Right forelimb (tissue), 1 donor: ENCODE data around the gene GID8.
A peak's percentile ranks its signal among the peaks of the same experiment; 100 is the strongest.

Experiments
- DNase-seq: peaks from one replicate; pipeline ENCODE4 v3.0.0-alpha.2; 2018

GID8 gene

DNA sequence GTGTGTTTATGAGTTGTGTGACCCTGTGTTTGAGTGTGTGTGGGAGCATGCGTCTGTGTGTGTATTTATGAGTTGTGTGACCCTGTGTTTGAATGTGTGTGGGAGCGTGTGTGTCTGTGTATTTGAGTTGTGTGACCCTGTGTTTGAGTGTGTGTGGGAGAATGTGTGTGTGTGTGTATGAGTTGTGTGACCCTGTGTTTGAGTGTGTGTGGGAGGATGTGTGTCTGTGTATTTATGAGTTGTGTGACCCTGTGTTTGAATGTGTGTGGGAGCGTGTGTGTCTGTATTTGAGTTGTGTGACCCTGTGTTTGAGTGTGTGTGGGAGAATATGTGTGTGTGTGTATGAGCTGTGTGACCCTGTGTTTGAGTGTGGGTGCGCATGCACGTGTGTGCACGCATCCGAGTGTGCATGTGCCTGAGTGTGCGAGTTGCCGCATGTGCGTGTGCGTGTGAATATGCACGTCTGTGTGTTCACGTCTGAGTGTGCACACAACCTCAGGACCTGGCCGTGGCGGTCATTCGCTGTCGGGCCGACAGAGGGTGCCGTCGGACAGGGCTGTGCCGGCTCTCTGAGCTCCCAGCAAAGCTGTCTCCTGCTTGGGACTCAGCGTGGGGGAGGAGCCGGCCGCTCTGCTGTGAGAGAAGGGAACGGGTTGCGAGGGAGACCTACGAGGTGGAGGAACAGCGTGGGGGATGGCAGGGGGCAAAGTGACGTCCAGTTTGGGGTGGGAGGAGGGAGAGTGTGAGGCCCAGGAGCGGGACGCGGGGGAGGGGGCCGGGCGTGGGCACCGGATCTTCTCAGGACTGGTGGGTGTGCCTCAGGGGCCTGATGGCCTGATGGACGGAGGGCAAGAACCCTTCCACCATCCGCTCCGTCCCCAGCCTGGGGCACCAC is 34.2 kb downstream of the GID8 start:
- peak; percentile 90 for DNase-seq

DNA sequence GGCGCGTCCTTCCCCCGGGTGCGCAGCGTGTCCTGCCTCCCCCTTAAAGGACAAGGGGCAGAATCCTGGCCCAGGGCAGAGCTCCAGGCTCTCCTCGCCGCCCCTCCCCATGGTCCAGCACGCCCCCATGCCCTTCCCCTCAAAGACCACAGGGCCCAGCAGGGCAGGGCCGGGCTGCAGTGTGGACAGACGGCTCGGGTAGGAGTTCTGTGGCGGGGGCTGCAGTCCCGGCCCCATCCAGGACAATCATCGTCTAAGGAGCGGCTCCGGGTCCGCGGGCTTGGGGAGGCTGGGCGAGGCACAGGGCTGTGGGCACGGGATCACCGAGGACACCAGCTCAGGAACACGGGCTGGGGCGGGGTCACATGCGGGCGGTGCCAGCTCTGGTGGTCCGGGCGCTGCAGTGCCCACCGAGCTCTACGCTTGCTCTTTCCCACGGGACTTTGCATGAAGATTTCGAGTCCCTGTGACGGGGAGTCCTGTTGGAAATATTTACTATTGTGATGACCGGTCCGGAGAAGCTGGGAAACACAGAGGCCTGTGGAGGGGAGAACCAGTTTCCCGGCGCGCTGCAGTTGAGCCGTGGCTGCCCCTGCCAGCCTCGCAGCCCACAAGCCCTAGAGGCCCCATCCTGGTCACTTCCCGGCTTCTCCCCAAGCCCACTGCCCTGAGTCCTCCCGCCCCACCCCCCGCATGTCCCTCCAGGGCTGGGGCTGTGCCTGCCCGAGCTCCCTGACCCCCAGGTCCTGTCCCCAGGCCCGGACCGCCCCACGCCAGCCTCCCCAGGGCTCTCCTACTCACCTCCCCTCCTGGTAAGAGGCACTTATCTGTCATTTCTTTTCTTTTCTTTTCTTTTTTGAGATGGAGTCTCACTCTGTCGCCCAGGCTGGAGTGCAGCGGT is 35.1 kb downstream of the GID8 start:
- no peak for DNase-seq

DNA sequence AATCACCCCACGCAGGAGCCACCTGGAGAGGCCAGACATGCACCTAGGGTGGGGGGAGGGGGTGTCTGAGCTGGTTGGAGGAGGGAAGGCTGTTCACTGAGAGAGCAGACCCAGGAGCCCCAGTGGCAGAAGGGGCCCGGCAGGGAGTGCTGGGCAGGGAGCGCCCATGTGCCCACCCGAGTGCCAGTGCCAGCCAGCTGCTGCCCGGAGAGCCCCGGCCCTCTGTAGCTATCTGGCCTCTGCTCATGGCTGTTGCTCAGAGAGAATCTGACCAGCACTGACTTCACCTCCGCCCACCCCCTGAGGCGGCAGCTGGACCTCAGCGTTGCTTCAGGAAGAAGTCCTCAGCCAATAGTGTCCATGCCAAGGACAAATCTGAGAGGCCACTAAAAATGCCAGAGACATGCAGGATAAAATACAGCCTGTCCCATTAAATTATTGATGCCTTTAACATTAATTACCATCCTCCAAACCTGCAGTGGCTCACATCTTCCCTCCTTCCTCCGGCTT is 37.4 kb downstream of the GID8 start:
- DNase-seq, result no peak

DNA sequence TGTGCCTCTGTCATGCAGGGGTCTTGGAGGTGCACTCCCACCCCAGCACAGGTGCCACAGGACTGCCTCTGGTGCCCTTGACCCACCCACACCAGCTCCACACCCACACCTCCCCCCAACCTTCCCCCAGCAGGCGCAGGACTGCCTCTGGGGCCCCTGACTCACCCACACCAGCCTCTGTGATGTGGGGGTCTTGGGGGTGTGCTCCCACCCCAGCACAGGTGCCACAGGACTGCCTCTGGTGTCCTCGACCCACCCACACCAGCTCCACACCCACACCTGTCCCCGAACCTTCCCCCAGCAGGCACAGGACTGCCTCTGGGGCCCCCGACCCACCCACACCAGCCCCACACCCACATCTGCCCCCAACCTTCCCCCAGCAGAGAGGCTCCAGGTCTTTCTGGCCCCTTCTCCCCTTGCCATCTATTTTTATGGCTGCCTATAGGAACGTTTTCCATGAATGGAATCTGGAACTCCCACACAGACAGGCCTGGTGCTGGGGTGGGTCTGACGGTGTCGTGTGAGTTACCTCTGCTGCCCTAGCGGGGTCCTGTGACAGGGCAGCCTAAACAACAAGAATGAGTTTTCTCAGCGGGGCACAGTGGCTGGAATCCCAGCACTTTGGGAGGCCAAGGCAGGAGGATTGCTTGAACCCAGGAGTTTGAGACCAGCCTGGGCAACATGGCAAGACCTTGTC is 38.0 kb downstream of the GID8 start:
- DNase-seq, result no peak

DNA sequence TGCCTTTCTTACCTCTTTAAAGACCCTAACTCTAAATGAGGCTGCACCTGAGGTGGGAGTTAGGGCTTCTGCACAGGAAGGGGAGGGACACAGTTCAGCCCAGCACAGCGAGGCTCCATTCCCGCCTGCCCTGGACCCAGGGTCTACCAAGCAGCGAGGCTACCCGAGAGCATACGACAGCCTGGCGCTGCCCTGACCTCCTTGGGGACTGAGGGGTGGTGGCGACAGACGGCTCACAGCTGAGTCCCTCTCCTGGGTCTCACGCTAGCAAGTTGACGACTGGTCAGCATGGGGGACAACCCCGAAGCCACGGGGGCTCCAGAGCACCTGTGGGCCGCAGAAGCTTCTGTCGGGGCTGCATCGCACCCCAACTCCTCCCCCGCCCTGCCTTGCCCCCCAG is 38.9 kb downstream of the GID8 start:
- no peak for DNase-seq

DNA sequence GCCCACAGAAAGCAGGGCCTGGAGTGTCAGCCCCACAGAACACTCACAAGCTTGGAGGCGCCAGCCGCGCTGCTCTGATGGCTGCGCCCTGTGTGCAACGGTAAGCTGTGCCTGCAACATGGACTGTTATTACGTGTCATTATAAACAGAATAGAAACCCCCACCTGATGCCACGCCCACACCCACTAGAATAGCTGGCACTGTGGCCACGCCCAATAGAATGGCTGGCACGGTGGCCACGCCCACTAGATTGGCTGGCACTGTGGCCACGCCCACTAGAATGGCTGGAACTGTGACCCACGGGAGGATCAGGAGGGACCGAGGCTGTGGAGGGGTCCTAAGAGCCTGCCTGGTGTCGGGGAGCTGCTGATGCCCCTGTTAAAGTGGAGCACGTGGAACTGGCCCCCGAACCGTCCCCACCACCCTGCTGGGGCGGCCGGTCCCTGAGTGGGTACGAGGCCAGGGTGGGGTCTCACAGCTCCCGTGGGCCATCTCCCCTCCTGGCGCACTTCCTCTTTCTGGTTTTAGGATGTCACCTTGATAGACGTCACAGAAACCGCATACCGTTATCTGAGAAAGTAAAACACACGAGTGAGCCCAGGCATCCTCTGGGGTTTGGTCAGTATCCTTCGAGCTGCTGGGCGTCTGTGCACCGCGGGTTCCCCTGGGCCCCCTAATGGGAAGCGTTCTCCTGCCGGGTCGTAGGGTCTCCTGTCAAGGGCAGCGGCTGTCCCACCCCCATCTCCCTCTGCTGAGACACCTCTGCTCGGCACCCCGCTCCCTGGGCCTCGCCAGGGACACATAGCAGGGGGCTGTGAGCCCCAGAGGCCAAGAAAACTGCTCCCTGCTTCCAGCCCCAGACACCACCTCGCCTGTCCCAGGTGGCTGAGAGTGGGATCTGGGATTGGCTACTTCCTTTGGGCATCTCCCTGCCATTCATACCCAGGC is 39.9 kb downstream of the GID8 start:
- DNase-seq, result no peak

DNA sequence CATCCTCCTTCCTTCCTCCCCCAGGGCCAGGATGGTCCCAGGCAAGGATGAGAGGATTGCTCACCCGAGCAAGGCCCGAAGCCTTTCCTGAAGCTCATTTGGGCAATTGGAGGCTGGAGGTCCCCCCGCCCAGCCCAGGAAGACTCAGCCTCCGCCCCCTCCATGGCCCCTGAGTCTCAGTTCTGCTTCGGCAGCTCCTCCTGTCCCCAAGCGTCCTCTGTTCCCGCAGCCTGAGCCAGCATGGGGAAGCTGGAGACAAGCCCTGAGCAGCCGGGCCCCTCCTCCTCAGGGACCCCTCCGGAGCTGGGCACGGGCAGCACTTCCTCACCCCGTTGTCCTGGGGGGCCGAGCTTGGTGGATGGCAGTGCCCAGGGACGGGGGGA is 40.6 kb downstream of the GID8 start:
- no peak for DNase-seq

DNA sequence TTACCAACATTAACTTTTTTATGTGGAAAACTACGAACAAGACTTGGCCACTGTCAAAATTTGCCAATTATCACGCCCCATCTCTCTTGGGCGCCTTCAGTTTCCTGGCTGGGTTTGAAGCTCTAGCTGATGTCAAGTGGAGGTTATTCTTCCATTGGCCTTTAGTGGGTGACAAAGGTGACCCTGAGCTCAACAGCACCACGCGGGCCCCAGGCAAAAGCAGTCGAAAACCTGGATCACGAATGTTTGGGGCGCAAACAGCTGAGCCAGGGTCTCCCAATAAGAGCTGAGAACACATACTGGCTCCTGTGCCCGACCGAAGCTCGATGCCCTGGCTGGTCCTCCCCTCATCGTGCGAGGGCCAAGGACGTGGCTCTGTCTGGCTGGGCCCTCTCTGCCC is 41.4 kb downstream of the GID8 start:
- no peak for DNase-seq

DNA sequence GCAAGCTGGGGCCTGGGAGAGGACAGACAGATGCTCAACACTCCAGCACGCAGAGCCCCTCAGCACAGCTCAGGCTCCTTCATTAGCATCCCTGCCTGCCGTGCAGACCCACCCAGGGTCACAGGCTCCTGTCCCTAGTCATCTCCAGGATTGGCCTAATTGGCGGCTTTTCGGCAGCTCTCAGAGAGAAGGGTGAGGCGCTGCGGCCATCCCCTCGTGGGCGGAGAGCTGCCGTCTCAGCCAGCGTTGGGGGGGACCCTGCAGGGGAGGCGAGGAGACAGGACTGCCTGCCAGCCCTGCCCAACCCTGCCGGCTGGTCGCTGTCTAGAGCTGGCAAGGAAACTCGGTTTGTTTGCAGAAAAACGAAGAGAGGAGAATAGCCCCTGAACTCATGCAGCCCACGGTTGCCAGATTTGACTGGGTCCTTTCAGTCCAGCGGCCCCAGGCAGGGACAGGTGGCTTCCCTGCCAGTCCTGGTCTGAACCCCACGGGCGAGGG is 42.0 kb downstream of the GID8 start:
- no peak for DNase-seq

DNA sequence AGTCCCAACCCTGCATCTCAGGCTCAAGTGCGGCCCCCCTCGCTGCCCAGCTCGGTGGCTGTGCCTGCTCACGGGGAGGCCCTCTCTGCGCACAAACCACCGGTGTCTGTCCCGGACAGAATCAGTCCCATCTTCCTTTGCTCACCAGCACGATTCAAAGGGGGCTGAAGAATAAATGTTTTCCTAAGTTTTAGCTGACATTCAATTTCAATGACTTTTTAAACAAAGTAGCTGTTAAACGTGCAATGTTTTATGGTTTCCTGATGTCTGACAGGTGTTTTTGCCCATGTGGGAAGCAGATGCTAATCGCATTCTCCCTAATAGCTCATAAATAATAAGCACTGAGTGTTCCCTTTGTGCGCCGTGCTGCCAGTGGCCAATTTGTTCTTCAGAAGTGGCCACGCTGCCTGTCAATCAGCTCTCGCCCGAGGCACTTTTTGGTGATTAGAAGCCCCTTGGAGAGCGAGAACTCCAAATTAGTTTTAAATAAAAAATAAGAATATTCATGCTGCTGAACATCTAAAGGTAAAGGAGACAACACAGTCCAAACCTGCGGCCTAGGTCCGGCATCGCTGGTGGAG is 42.5 kb downstream of the GID8 start:
- no peak for DNase-seq

DNA sequence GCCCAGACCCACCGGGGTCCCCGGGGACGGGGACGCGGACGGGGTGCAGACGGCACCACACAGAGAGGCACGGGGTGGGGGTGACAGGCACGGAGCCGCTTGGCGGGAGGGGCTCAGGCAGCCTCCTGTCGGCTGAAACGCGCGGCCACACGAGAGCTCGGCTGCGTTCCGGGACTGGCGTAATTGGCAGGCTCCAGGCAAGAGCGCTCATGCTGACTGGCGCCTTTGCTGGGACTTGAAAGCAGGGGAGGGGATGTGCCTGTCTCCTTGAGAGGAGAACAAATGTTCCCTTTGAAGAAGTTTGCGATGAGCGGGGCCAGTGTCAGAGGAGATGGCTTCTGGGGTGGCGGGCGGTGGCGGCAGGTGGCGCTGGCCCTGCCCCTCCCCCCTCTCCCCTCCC is 43.0 kb downstream of the GID8 start:
- DNase-seq, result no peak

DNA sequence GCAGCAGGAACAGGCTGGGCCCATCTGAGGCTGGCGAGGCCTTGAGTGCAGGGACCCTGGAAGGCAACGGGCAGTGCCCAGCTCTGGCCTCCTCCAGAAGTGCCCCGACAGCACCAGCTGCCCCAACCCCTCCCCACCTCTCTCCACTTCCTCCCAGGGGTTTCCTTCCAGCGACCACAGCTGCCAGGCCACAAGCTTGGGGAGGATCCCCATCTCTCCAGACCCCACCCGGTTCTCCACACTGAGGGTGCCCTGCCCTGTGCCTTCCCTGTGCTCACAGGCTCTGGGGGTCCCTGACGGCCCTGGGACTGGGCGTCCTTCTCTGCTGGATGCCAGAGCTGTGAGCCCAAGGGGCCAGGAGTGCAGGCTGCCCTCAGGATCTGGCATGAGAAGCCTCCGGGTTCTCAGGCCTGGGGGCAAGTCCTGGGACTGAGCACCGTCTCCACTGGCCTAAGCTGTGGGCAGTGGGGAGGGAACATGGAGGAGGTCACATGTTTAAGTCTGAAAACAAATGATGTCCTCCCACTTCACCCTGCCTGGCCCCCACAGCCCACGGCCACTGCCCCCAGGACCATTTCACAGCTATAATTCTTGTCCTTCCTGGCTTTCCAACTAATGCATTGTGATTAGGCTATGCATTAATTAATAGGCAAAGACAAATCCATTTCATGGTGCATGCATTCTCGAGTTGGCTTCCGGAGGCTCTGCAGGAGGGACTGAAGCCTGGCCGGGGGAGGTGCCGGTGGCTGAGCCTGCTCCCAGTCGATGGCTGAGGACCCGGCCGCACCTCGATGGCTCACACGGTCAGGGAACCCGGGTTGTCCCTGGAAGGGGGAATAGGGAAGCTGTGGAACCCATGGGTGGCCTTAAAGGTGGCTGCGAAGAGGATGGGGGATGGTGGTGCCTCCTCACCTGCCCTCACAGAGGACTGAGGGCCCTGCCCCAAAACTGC is 44.5 kb downstream of the GID8 start:
- no peak for DNase-seq

DNA sequence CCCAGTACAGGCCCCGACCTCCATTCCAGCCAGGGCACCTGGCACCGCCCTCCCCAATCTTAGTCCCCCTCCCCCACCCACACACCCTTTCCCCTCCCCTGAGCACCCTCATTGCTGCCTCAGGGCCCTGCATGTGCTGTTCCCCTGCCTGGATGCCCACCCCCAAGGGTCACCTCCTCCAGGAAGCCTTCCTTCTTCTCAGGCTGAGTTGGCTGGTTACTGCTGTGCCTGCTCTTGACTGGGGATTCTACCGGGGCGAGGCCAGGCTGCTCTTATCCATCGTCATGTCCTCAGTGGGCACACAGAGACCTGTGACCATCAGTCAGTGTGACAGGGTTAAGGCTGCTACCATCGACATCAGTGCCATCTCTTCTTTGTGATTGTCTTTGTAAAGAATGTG is 45.3 kb downstream of the GID8 start:
- DNase-seq, result no peak

DNA sequence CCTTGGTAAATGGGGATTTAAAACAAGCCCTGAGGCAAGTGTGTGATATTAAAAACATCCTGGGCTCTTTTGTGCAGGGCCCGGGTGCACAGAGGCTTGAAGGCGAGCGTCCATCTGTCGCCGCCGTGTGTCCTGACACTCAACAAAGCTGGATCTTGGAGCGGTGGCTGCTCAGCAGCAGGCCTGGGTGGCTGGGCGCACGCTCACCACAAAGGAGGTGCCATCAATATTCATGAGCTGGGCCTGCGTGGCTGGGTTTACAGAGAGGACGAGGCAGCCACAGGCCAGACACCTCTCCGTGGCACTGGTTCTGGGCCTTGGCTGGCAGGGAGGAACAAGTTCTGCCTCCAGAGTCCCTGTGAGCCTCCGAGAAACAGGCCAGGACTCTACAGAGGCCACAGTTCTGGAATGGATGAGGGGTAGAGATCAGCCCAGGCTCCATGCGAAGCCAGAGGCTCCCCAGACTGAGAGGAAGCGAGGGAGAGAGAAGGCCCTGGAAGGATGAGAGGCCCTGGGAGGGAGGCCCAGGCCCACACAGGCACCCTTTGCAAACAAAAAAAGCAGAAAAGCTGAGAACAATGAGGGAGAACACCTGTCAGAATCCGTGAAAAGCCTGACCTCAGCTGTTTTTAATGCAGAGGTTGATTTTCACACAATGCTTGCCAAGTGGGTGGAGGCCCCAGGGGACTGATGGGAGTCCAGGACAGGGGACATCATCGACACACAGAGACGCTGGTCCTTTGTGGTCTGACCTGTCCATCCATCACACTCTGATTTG is 46.9 kb downstream of the GID8 start:
- no peak for DNase-seq

DNA sequence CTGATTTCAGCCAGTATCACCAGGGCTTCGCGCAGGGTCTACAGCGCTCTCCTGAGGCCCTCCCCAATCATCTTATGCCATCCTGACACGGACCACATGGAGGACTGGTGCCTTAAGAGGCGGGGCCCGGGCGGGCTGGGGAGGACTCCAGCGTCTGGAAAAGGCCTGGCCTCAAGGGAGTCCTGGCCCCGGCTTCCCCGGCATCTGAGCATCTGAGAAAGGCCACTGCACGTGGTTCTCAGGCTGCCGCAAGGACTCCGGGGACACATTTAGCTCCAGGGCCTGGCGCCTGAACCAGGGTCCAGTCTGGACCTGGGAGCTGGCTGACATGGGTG is 47.5 kb downstream of the GID8 start:
- DNase-seq, result no peak

DNA sequence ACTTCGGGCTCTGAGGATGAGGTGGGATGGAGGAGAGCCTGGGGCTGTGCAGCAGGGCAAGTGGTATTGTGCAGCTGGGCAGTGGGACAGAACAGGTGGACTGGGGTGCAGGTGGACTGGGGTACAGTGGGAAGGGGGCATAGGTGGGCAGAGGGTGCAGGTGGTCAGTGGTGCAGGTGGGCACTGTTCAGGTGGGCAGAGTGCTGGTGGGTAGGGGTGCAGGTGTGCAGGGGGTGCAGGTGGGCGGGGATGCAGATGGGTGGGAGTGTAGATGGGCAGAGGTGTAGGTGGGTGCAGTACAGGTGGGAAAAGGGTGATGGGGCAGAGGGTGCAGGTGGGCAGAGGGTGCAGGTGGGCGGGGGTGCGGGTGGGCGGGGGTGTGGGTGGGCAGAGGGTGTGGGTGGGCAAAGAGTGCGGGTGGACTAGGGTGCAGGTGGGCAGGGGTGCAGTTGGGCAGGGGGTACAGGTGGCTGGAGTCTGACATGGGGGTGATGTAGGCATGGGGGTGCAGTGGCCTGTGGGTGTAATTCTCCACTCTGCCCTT is 48.4 kb downstream of the GID8 start:
- DNase-seq, result no peak

DNA sequence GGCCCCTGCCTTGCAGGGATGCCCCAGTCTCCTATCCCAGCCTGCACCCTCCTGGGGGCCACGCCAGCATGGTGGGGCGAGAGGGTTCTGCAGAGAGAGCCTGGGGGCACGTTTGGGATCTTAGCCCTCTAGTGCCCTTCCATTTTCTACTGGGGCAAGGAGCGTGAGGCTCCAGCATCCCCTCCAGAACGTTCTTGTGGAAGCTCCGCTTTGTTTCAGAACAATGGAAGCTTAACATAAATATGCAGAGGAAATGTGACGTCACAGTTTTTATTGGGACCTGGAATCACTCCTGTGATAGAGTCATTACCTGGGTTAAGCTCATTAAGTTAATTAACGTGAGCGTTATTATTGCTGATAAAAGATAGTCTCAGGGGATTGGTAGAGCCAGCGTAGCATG is 49.2 kb downstream of the GID8 start:
- no peak for DNase-seq

DNA sequence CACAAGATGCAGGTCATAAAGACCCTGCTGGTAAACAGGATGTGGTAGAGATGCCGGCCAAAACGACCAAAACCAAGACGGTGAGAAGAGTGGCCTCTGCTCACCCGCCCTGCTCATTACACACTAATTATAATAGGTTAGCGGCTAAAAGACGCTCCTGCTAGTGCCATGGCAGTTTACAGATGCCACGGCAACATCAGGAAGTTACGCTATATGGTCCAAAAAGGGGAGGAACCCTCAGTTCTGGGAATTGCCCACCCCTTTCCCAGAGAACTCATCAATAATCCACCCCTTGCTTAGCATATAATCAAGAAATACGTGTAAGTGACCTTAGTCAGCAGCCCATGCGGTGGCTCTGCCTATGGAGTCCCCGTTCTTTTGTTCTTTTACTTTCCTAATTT is 51.3 kb downstream of the GID8 start:
- no peak for DNase-seq

DNA sequence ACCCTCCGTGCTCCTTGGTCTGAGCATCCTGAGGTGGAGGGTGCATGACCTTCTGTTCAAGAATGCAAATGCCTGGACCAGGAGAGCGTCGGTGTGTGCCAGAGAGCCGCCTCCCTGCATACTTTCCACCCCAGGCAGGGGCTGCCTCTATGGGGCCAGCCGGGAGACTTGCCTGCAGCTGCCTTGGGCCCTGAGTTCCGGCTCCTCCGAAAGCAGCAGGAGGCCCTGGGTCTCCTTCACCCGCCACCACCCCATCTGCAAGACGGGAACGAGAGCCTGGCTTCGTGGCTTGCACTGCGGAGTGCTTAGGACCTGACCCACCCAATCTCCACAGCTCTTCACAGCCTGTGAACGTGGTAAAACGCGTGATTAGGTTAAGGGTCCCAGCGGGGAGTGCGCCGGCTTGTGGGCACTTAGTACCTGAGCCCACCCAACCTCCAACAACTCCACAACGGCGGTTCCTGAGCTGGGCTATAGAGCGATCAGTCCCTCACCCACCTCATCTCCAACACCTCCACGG is 52.4 kb downstream of the GID8 start:
- no peak for DNase-seq
